Spleen (tissue), 11 donors: ENCODE data around the gene NME9. TPM values are rescaled to one million over a fixed set of nuclear protein-coding genes. Genes with fewer than 3 reads are reported as not detected.

Source experiments
- DNase-seq: peaks from one replicate; pipeline ENCODE4 v3.0.0-alpha.2; 2020
- H3K27ac ChIP-seq, 8 donors: fragments of 200-600 bp; sonication (generic) in 7 of 8; 1 replicate in 4 of 8; 2 replicates in 4 of 8; pipeline versions ENCODE4 v1.5.0 to v1.8.0; 2016 to 2021; ENCODE audit warnings: inconsistent platforms in 4 of 8, mild to moderate bottlenecking in 4 of 8, moderate library complexity in 1 of 8
- H3K27me3 ChIP-seq, 7 donors: fragments of 200-600 bp; sonication (generic) in 6 of 7; replicated peaks in 1 of 7; 1 replicate in 4 of 7; 2 replicates in 3 of 7; pipeline versions ENCODE4 v1.5.0 to v1.8.0; 2016 to 2021; ENCODE audit warnings: inconsistent platforms in 3 of 7, mild to moderate bottlenecking in 1 of 7
- H3K36me3 ChIP-seq, 6 donors: fragments of 200-600 bp; sonication (generic) in 5 of 6; 1 replicate in 4 of 6; 2 replicates in 2 of 6; pipeline versions ENCODE4 v1.5.0 to v1.8.0; 2016 to 2021; ENCODE audit warnings: inconsistent platforms in 2 of 6
- H3K4me1 ChIP-seq, 6 donors: fragments of 200-600 bp; sonication (generic) in 5 of 6; 1 replicate in 3 of 6; 2 replicates in 3 of 6; pipeline versions ENCODE4 v1.5.0 to v1.8.0; 2016 to 2021; ENCODE audit warnings: inconsistent platforms in 3 of 6
- H3K4me3 ChIP-seq, 8 donors: fragments of 200-600 bp; sonication (generic) in 7 of 8; 1 replicate in 4 of 8; 2 replicates in 4 of 8; pipeline versions ENCODE4 v1.5.0 to v1.8.0; 2016 to 2021; ENCODE audit warnings: inconsistent platforms in 4 of 8, mild to moderate bottlenecking in 4 of 8, moderate library complexity in 2 of 8
- H3K9me3 ChIP-seq, 8 donors: fragments of 200-600 bp; sonication (generic) in 7 of 8; 1 replicate in 4 of 8; 2 replicates in 4 of 8; pipeline versions ENCODE4 v1.5.0 to v1.8.0; 2016 to 2021; ENCODE audit warnings: inconsistent platforms in 4 of 8
- POLR2A ChIP-seq, 3 donors: fragments of 450-650 bp; IDR thresholded peaks; one replicate each; pipeline ENCODE4 v1.5.1; 2017; ENCODE audit warnings: antibody characterized with exemption in 3 of 3, mild to moderate bottlenecking in 1 of 3
- POLR2AphosphoS5 ChIP-seq, 3 donors: sonication (generic); formaldehyde crosslinking; IDR thresholded peaks; one replicate each; pipeline ENCODE4 v1.5.1; 2017; ENCODE audit warnings: antibody characterized with exemption in 3 of 3
- WGBS, 5 donors: extraction: QIAGEN DNeasy Blood & Tissue Kit in 3 of 5; methylation state at CpG; one replicate each; pipeline versions ENCODE4 v1.1.5 to v1.1.7; 2013 to 2018; 5-methylcytosine and 5-hydroxymethylcytosine counted together
- intact Hi-C: fragments of 100-400 bp; cut with DNase I; formaldehyde crosslinking; loops from one replicate; pipeline ENCODE4 v1.15.0; 2023; ENCODE audit warnings: low total_unique reads
- polyA plus RNA-seq, 3 donors: library from polyadenylated mRNA; stranded (reverse); fragments of 200-250 nt; gene quantifications; one replicate each; pipeline ENCODE4 v1.2.1, GENCODE V29; 2013
- total RNA-seq, 7 donors: library from RNA; depleted of rRNA in 3 of 7; stranded (reverse); fragments of >200 nt in 3 of 7; fragmentation: NEBNext Ultra II Directional in 4 of 7; extraction: Animal tissue kit (Norgen Biotek cat#: 25700) in 4 of 7; gene quantifications; one replicate each; pipeline versions ENCODE4 v1.1.0 to v1.2.1, GENCODE V29; 2016 to 2021
- TF ChIP-seq, protein P1 (sequence below), 11 experiments: fragments of 200-600 bp in 7 of 11; fragments of 450-650 bp in 4 of 11; sonication (generic) in 4 of 11; IDR thresholded peaks in 8 of 11; conservative IDR thresholded peaks in 3 of 11; 1 replicate in 7 of 11; 2 replicates in 4 of 11; pipeline versions ENCODE4 v1.4.0 to v1.8.0; 2016 to 2021; ENCODE audit warnings: antibody characterized with exemption in 11 of 11, inconsistent platforms in 4 of 11, mild to moderate bottlenecking in 1 of 11
- donor health status: healthy with polysubstance abuse.
- donor health status: DM: no; HTN: no; CAD: no; lungs with moderate emphysema.
- donor health status: DM: no; HTN: no; CAD: no.
- donor health status: Bipolar disorder and iron deficiency.
- donor health status: healthy.
- donor health status: DM: no; HTN: no; CAD: no.
- donor health status: DM: yes; HTN: yes; CAD: no.

NME9 gene
- total and polyA plus RNA-seq, 10 donors = 0.14 to 4.1 (median 0.44) TPM; not detected in 4

DNA sequence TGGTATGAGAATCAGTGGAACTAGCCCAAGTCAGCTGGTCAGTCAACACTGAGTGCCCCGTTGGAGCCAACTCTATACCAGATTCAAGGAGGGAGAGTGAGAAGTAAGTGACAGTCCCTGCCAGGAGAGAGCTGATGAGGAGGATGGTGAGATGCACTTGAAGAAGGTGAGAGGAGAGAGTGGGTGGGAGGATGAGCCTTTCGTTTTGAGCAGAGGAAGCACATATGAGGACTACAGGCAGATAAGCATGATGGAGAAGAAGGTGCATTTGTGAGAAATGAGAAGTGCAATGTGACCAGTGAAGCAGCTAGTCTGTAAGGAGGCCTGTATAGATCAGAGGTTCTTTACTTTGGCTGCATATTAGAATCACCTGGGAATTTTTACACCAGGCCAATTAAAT, 40.4 kb downstream of the NME9 start:
- TF ChIP-seq POLR2A (IDR thresholded peaks at IDR 0.05) (no peak), POLR2AphosphoS5 (IDR thresholded peaks at IDR 0.05) (no peak)
- TF ChIP-seq, protein P1, sequence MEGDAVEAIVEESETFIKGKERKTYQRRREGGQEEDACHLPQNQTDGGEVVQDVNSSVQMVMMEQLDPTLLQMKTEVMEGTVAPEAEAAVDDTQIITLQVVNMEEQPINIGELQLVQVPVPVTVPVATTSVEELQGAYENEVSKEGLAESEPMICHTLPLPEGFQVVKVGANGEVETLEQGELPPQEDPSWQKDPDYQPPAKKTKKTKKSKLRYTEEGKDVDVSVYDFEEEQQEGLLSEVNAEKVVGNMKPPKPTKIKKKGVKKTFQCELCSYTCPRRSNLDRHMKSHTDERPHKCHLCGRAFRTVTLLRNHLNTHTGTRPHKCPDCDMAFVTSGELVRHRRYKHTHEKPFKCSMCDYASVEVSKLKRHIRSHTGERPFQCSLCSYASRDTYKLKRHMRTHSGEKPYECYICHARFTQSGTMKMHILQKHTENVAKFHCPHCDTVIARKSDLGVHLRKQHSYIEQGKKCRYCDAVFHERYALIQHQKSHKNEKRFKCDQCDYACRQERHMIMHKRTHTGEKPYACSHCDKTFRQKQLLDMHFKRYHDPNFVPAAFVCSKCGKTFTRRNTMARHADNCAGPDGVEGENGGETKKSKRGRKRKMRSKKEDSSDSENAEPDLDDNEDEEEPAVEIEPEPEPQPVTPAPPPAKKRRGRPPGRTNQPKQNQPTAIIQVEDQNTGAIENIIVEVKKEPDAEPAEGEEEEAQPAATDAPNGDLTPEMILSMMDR (IDR thresholded peaks at IDR 0.05 in 8 of 11, conservative IDR thresholded peaks at IDR 0.05 in 3 of 11) = no peak
- no peak overlapping the region for H3K4me3 ChIP-seq
- WGBS, 5 donors = 81 to 91% (median 89%) methylated on average over 2 of the region's 2 CpGs
- H3K27ac ChIP-seq = no peak overlapping the region
- H3K27me3 ChIP-seq = no peaks in the 10 kb centered on the region
- intact Hi-C loops = no loop called here
- H3K9me3 ChIP-seq = no peaks in the 10 kb centered on the region
- no peaks in the 10 kb centered on the region for H3K4me1 ChIP-seq
- no peak for DNase-seq
- H3K36me3 ChIP-seq = peaks cover 3 to 100% (median 88%) of the 10 kb centered on the region in 6 donors

DNA sequence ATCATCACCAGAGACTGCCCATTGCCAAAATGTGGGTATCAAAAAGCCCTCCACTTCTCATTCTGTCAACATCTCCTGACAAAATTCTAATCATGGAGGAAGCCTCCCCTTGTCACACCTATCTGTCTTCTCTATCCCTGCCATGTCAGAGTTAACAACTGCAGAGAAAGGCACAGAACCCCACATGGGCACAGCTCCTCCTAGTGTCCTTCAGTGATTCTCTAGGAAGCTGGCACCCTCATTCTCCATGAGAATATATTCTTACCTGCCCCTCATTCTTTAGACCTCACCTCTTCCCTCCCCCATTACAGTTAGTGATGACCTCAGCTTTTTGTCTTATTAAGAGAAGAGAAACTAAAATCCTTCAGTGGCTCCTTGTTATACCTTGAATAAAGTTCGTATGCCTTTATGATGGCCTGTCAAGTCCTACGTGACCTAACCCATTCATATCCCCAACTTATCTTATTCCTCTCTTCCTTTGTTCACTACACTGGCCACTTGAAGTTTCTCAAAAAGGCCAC, 44.6 kb downstream of the NME9 start:
- no peak for DNase-seq
- H3K9me3 ChIP-seq = no peaks in the 10 kb centered on the region
- no peak overlapping the region for H3K27ac ChIP-seq
- H3K4me1 ChIP-seq = no peaks in the 10 kb centered on the region
- H3K27me3 ChIP-seq = no peaks in the 10 kb centered on the region
- intact Hi-C loops = no loop called here
- no peak overlapping the region for H3K4me3 ChIP-seq
- WGBS, 5 donors = 90 to 96% (median 92%) methylated on average over 2 of the region's 2 CpGs
- TF ChIP-seq POLR2A (IDR thresholded peaks at IDR 0.05) = no peak
- TF ChIP-seq, protein P1 (IDR thresholded peaks at IDR 0.05 in 8 of 11, conservative IDR thresholded peaks at IDR 0.05 in 3 of 11) = no peak
- no peak for TF ChIP-seq POLR2AphosphoS5 (IDR thresholded peaks at IDR 0.05)
- H3K36me3 ChIP-seq = peaks cover 3 to 100% (median 50%) of the 10 kb centered on the region in 6 donors

DNA sequence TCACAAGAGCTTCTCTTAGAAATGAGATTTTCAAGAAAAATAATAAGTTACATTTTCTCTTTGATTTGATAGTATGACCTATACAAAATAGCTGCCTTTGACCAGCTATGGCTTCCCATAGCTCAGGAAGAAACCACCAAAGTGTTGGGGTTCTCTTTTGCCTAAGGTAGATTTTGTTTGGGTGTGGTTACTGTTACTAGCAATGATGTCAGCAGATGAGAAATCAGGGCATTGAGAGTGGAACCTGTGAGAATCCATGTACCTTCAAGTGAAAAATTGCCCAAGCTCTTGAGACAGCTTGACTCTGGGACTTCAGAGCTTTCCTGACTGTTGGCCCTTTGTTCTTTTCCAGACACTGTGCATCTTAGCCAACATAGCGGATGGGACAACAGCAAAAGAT, 45.6 kb downstream of the NME9 start:
- WGBS, 5 donors = 93 to 100% (median 100%) methylated on average over 1 of the region's 1 CpG
- Histone ChIP-seq H3K27me3 (no peaks in the 10 kb centered on the region), H3K4me1 (no peaks in the 10 kb centered on the region), H3K4me3 (no peak overlapping the region), H3K9me3 (no peaks in the 10 kb centered on the region), H3K27ac (no peak overlapping the region), H3K36me3 (peaks cover 3 to 95% (median 43%) of the 10 kb centered on the region in 6 donors)
- TF ChIP-seq, protein P1 (IDR thresholded peaks at IDR 0.05 in 8 of 11, conservative IDR thresholded peaks at IDR 0.05 in 3 of 11) = no peak
- TF ChIP-seq POLR2AphosphoS5 (IDR thresholded peaks at IDR 0.05) (no peak), POLR2A (IDR thresholded peaks at IDR 0.05) (no peak)
- intact Hi-C loops = no loop called here
- DNase-seq = no peak

DNA sequence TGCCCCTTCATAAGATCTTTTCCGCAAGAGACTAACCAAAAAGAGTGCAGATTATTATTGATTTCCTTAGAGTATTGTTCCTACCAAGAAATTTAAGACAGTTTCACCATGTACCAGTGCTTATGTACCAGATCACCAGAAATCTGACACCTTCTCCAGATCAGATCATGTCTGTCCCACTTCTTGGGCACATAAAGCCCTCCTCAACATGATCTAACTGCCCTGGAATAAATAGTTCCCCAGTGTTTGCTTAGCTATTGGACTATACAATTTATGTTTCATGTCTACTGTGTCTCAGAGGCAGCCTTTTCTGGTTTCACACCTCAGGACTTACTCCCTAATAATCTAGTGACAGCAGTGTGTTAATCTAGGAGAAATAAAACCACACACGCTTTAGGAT, 46.8 kb downstream of the NME9 start:
- no peak overlapping the region for H3K4me3 ChIP-seq
- DNase-seq = no peak
- no peaks in the 10 kb centered on the region for H3K9me3 ChIP-seq
- no peaks in the 10 kb centered on the region for H3K4me1 ChIP-seq
- H3K27me3 ChIP-seq = no peaks in the 10 kb centered on the region
- intact Hi-C loops = no loop called here
- peaks cover 3 to 92% (median 36%) of the 10 kb centered on the region in 6 donors for H3K36me3 ChIP-seq
- 95 to 100% (median 98%) methylated on average over 2 of the region's 2 CpGs for WGBS, 5 donors
- no peak for TF ChIP-seq POLR2AphosphoS5 (IDR thresholded peaks at IDR 0.05)
- TF ChIP-seq, protein P1 (IDR thresholded peaks at IDR 0.05 in 8 of 11, conservative IDR thresholded peaks at IDR 0.05 in 3 of 11) = no peak
- TF ChIP-seq POLR2A (IDR thresholded peaks at IDR 0.05) = no peak
- no peak overlapping the region for H3K27ac ChIP-seq
